ENCODE data around the gene VPS13A.

VPS13A gene

DNA sequence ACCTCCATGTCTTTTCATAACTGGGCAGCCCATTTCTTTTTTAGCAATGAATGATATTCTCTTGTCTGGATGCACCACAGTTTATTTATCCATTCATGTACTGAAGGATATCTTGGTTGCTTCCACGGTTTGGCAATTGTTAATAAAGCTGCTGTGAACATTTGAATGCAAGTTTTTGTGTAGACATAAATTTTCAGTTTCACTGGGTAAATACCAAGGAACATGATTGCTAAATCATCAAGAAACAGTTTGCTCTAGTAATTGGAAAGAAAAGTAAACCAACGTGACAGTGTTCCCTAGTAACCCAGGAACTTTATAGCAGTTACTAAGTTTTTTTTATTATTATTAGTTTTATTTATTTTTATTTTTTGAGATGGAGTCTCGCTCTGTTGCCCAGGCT lies 100.4 kb downstream of the VPS13A start:
- Histone ChIP-seq H3K27me3 (no peaks in the 10 kb centered on the region), H3K9me3 (no peaks in the 10 kb centered on the region), H3K4me1 (ENCODE audit: control insufficient read depth in 1 of 2, insufficient read depth in 1 of 2, low read depth in 1 of 2, low read length in 1 of 2) (no peaks in the 10 kb centered on the region), H3K36me3 (no peaks in the 10 kb centered on the region), H3K4me3 (ENCODE audit: low read depth in 1 of 2, low read length in 1 of 2) (no peak overlapping the region), H3K27ac (no peak overlapping the region)
- TF ChIP-seq, protein P1, sequence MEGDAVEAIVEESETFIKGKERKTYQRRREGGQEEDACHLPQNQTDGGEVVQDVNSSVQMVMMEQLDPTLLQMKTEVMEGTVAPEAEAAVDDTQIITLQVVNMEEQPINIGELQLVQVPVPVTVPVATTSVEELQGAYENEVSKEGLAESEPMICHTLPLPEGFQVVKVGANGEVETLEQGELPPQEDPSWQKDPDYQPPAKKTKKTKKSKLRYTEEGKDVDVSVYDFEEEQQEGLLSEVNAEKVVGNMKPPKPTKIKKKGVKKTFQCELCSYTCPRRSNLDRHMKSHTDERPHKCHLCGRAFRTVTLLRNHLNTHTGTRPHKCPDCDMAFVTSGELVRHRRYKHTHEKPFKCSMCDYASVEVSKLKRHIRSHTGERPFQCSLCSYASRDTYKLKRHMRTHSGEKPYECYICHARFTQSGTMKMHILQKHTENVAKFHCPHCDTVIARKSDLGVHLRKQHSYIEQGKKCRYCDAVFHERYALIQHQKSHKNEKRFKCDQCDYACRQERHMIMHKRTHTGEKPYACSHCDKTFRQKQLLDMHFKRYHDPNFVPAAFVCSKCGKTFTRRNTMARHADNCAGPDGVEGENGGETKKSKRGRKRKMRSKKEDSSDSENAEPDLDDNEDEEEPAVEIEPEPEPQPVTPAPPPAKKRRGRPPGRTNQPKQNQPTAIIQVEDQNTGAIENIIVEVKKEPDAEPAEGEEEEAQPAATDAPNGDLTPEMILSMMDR (IDR thresholded peaks at IDR 0.05): no peak

DNA sequence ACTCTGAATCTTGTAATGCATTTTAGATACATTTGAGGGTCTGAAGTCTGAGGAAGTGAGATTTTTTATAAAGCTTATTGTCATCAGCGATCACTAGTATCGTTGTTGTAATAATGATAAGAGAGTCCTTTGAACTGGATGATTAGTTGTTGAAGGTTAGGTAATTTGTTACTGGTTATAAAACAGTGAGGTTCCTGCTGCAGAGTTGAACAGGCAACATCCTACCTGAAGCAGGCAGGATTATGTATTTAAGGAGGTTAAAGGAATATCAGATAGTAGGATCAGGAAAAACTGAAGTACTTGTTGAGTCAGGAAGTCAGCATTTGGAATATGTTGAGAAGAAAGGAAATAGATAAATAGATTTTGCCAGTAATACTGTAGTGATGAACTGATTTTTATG lies 106.7 kb downstream of the VPS13A start:
- H3K36me3 ChIP-seq: no peaks in the 10 kb centered on the region
- H3K27me3 ChIP-seq: no peaks in the 10 kb centered on the region
- no peaks in the 10 kb centered on the region for H3K9me3 ChIP-seq
- H3K27ac ChIP-seq: no peak overlapping the region
- no peak overlapping the region for H3K4me3 ChIP-seq (ENCODE audit: low read depth in 1 of 2, low read length in 1 of 2)
- TF ChIP-seq, protein P1 (IDR thresholded peaks at IDR 0.05): no peak
- H3K4me1 ChIP-seq (ENCODE audit: control insufficient read depth in 1 of 2, insufficient read depth in 1 of 2, low read depth in 1 of 2, low read length in 1 of 2): peaks cover 9 to 12% of the 10 kb centered on the region in 2 experiments

DNA sequence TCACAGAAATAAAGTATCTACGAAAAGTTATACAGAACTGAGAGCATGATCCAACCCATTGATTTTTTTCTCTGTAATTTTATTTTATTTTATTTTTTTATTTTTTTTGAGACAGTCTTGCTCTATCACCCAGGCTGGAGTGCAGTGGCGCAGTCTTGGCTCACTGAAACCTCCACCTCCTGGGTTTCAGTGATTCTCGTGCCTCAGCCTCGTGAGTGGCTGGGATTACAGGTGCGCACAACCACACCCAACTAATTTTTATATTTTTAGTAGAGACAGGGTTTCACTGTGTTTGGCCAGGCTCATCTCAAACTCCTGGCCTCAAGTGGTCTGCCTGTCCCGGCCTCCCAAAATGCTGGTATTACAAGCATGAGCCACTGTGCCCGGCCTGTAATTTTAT lies 107.3 kb downstream of the VPS13A start:
- no peak overlapping the region for H3K27ac ChIP-seq
- no peaks in the 10 kb centered on the region for H3K9me3 ChIP-seq
- no peaks in the 10 kb centered on the region for H3K27me3 ChIP-seq
- H3K4me3 ChIP-seq (ENCODE audit: low read depth in 1 of 2, low read length in 1 of 2): no peak overlapping the region
- peaks cover 9 to 12% of the 10 kb centered on the region in 2 experiments for H3K4me1 ChIP-seq (ENCODE audit: control insufficient read depth in 1 of 2, insufficient read depth in 1 of 2, low read depth in 1 of 2, low read length in 1 of 2)
- TF ChIP-seq, protein P1 (IDR thresholded peaks at IDR 0.05): no peak
- no peaks in the 10 kb centered on the region for H3K36me3 ChIP-seq

DNA sequence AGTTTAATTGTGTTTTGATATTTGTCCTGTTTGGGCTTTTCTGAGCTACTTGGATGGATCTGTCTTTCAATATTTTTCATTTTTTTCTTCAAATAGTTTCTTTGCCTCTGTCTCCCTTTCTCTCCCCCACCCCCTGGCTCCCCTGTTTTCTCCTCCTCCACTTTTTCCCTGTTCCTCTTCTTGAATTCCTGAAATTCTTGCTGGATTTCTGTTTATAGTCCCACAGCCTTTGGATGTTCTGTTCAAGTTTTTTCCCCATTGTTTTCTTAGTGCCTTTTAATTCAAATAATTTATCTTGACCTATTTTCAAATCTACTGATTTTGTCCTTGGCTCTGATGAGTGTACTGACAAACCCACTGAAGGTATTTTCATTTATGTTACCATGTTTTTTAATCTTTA lies 113.0 kb downstream of the VPS13A start:
- H3K4me3 ChIP-seq (ENCODE audit: low read depth in 1 of 2, low read length in 1 of 2): no peak overlapping the region
- no peaks in the 10 kb centered on the region for H3K36me3 ChIP-seq
- TF ChIP-seq, protein P1 (IDR thresholded peaks at IDR 0.05): no peak
- H3K27ac ChIP-seq: no peak overlapping the region
- H3K4me1 ChIP-seq (ENCODE audit: control insufficient read depth in 1 of 2, insufficient read depth in 1 of 2, low read depth in 1 of 2, low read length in 1 of 2): peaks cover 9 to 18% of the 10 kb centered on the region in 2 experiments
- H3K27me3 ChIP-seq: no peaks in the 10 kb centered on the region
- H3K9me3 ChIP-seq: no peaks in the 10 kb centered on the region

DNA sequence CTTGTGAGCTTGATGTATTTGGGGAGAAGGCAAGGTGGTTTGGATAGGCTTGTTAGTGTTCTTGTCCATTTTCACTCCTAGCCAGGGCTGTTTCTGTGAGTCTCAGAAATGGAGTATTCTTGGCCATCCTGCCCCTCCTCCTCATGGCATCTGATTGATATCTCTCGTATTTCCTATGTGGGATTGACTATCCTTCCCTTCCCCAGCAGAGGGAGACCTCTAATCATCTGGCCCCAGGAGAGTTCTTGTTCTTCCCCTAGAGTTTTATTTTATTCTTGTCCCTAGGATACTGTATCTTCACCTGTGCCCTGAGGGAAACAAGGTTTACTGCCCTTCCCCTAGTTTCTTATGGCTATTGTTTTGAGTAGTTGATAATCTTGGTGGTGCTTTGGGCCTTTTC lies 114.4 kb downstream of the VPS13A start:
- H3K27ac ChIP-seq: no peak overlapping the region
- H3K36me3 ChIP-seq: no peaks in the 10 kb centered on the region
- no peaks in the 10 kb centered on the region for H3K9me3 ChIP-seq

More for the DNA sequence above, 114.4 kb downstream of the VPS13A start:
- Histone ChIP-seq H3K27me3 (no peaks in the 10 kb centered on the region), H3K4me3 (ENCODE audit: low read depth in 1 of 2, low read length in 1 of 2) (no peak overlapping the region), H3K4me1 (ENCODE audit: control insufficient read depth in 1 of 2, insufficient read depth in 1 of 2, low read depth in 1 of 2, low read length in 1 of 2) (peaks cover 3 to 13% of the 10 kb centered on the region in 2 experiments)
- TF ChIP-seq, protein P1 (IDR thresholded peaks at IDR 0.05): no peak
